Peyer's patch (tissue), 4 donors: ENCODE data around the gene TMEM256. TPM values are rescaled to one million over a fixed set of nuclear protein-coding genes. Genes with fewer than 3 reads are reported as not detected.

Source experiments
- DNase-seq, 3 donors: peaks; one replicate each; pipeline ENCODE4 v3.0.0-alpha.2; 2017 to 2019
- H3K27ac ChIP-seq, 4 donors: fragments of 200-600 bp; sonication (generic); one replicate each; pipeline ENCODE4 v1.5.1; 2016 to 2019
- H3K27me3 ChIP-seq, 2 donors: fragments of 200-600 bp; sonication (generic); one replicate each; pipeline ENCODE4 v1.5.1; 2019
- H3K36me3 ChIP-seq, 3 donors: fragments of 200-600 bp; sonication (generic); one replicate each; pipeline ENCODE4 v1.5.1; 2016 to 2019
- H3K4me1 ChIP-seq, 4 donors: fragments of 200-600 bp; sonication (generic); one replicate each; pipeline ENCODE4 v1.5.1; 2016 to 2019
- H3K4me3 ChIP-seq, 4 donors: fragments of 200-600 bp; sonication (generic); 1 replicate in 3 of 4; 2 replicates in 1 of 4; pipeline ENCODE4 v1.5.1; 2016 to 2019; ENCODE audit warnings: mild to moderate bottlenecking in 1 of 4
- H3K9me3 ChIP-seq, 4 donors: fragments of 200-600 bp; sonication (generic); one replicate each; pipeline ENCODE4 v1.5.1; 2016 to 2019; ENCODE audit warnings: mild to moderate bottlenecking in 1 of 4
- CTCF ChIP-seq, 6 experiments: fragments of 450-650 bp in 4 of 6; fragments of 200-600 bp in 2 of 6; sonication (generic) in 1 of 6; IDR thresholded peaks; one replicate each; pipeline ENCODE4 v1.5.1; 2017 to 2019; ENCODE audit warnings: antibody characterized with exemption in 6 of 6, mild to moderate bottlenecking in 3 of 6, moderate library complexity in 1 of 6
- POLR2A ChIP-seq, 2 donors: fragments of 450-650 bp; IDR thresholded peaks; one replicate each; pipeline ENCODE4 v1.5.1; 2017; ENCODE audit warnings: antibody characterized with exemption in 2 of 2, mild to moderate bottlenecking in 2 of 2, moderate library complexity in 2 of 2
- total RNA-seq, 4 donors: library from RNA; depleted of rRNA; stranded (reverse); fragments of >200 nt; gene quantifications; one replicate each; pipeline ENCODE4 v1.1.0, GENCODE V29; 2016

Gene TMEM256
- total RNA-seq, 4 donors from 2014 or later, result 37.1 to 334 (median 126) TPM

- no peak for TF ChIP-seq CTCF (IDR thresholded peaks at IDR 0.05)
- no peak for TF ChIP-seq POLR2A (IDR thresholded peaks at IDR 0.05)
- H3K4me3 ChIP-seq, result peak overlapping the region in 3 of 4 donors; percentile 46 to 61 (median 49)
- no peaks in the 10 kb centered on the region for H3K9me3 ChIP-seq
- H3K27ac ChIP-seq, result peak overlapping the region in 1 of 4 donors; percentile 87
- DNase-seq, result no peak
- peaks cover 0 to 17% (median 7%) of the 10 kb centered on the region in 4 donors for H3K4me1 ChIP-seq
- H3K36me3 ChIP-seq, result peaks cover 0 to 17% (median 0%) of the 10 kb centered on the region in 3 donors
- H3K27me3 ChIP-seq, result no peaks in the 10 kb centered on the region
Observed at GRCh38 chr17:7383371-7383741, 20.5 kb downstream of the TMEM256 start.

- H3K4me3 ChIP-seq, result no peak overlapping the region
- H3K9me3 ChIP-seq, result no peaks in the 10 kb centered on the region
- no peak overlapping the region for H3K27ac ChIP-seq
- H3K4me1 ChIP-seq, result peaks cover 0 to 17% (median 7%) of the 10 kb centered on the region in 4 donors
- no peak for DNase-seq
- H3K36me3 ChIP-seq, result peaks cover 0 to 13% (median 0%) of the 10 kb centered on the region in 3 donors
- H3K27me3 ChIP-seq, result no peaks in the 10 kb centered on the region
- TF ChIP-seq CTCF (IDR thresholded peaks at IDR 0.05) (no peak), POLR2A (IDR thresholded peaks at IDR 0.05) (no peak)
Observed at GRCh38 chr17:7382901-7383300, 21.0 kb downstream of the TMEM256 start.

- H3K27ac ChIP-seq, result peak within 1 kb of the TSS; percentile 55 to 82 (median 70)
- H3K27me3 ChIP-seq, result no peaks in the 10 kb centered on the region
- no peaks in the 10 kb centered on the region for H3K9me3 ChIP-seq
- DNase-seq, result peak in 2 of 3 donors; percentile 85 to 89
- H3K36me3 ChIP-seq, result peaks cover 0 to 3% (median 0%) of the 10 kb centered on the region in 3 donors
- peak; percentile 79 to 88 for TF ChIP-seq POLR2A (IDR thresholded peaks at IDR 0.05)
- TF ChIP-seq CTCF (IDR thresholded peaks at IDR 0.05), result peak in 2 of 6 experiments; percentile 11 to 15
- H3K4me3 ChIP-seq, result peak within 1 kb of the TSS; percentile 24 to 73 (median 50)
- H3K4me1 ChIP-seq, result peaks cover 0 to 17% (median 7%) of the 10 kb centered on the region in 4 donors
Observed at GRCh38 chr17:7380855-7381683, 22.8 kb downstream of the TMEM256 start, which contains the start of gene TNK1. Gene TNK1 (plus strand): TSS chr17:7381089. CDS start chr17:7382927, 1,838 bp downstream.

- H3K36me3 ChIP-seq, result no peaks in the 10 kb centered on the region
- peak overlapping the region; percentile 24 to 73 (median 50) for H3K4me3 ChIP-seq
- peak overlapping the region; percentile 55 to 82 (median 70) for H3K27ac ChIP-seq
- H3K4me1 ChIP-seq, result peaks cover 0 to 17% (median 7%) of the 10 kb centered on the region in 4 donors
- H3K9me3 ChIP-seq, result no peaks in the 10 kb centered on the region
- TF ChIP-seq POLR2A (IDR thresholded peaks at IDR 0.05) (no peak), CTCF (IDR thresholded peaks at IDR 0.05) (peak in 1 of 6 experiments; percentile 4)
- no peaks in the 10 kb centered on the region for H3K27me3 ChIP-seq
- peak in 1 of 3 donors; percentile 57 for DNase-seq
Observed at GRCh38 chr17:7380321-7380720, 23.6 kb downstream of the TMEM256 start.

- no peak for TF ChIP-seq CTCF (IDR thresholded peaks at IDR 0.05)
- no peak for TF ChIP-seq POLR2A (IDR thresholded peaks at IDR 0.05)
- no peaks in the 10 kb centered on the region for H3K36me3 ChIP-seq
- no peak overlapping the region for H3K27ac ChIP-seq
- H3K4me1 ChIP-seq, result peaks cover 0 to 17% (median 4%) of the 10 kb centered on the region in 4 donors
- DNase-seq, result no peak
- no peak overlapping the region for H3K4me3 ChIP-seq
- H3K27me3 ChIP-seq, result no peaks in the 10 kb centered on the region
- no peaks in the 10 kb centered on the region for H3K9me3 ChIP-seq
Observed at GRCh38 chr17:7379134-7379533, 24.8 kb downstream of the TMEM256 start.
